ENCODE data around the gene SFXN3. TPM values are rescaled to one million over a fixed set of nuclear protein-coding genes. Genes with fewer than 3 reads are reported as not detected.

The SFXN3 gene
- total and polyA plus RNA-seq, 2 donors from 2014 or later = 23.3 to 51.6 TPM

GRCh38 chr10:101073631-101074030 lies 42.6 kb downstream of the SFXN3 start:
- Histone ChIP-seq H3K36me3 (ENCODE audit: control insufficient read depth in 2 of 3, insufficient read depth in 3 of 3, low read length in 3 of 3) (no peaks in the 10 kb centered on the region), H3K4me3 (ENCODE audit: low read length in 3 of 3) (no peak overlapping the region), H3K27me3 (ENCODE audit: control insufficient read depth, insufficient read depth, low read length) (peaks cover 2% of the 10 kb centered on the region), H3K4me1 (ENCODE audit: control insufficient read depth in 2 of 3, insufficient read depth in 2 of 3, low read depth in 1 of 3, low read length in 3 of 3) (no peaks in the 10 kb centered on the region), H3K27ac (ENCODE audit: low read depth in 2 of 2, low read length in 2 of 2) (no peak overlapping the region), H3K9ac (ENCODE audit: low read length in 3 of 3) (no peak overlapping the region), H3K9me3 (ENCODE audit: control insufficient read depth in 2 of 3, insufficient read depth in 1 of 3, low read length in 3 of 3) (no peaks in the 10 kb centered on the region)
- DNase-seq (no peak), FAIRE-seq (no peak)
- no peak for TF ChIP-seq CTCF (IDR thresholded peaks at IDR 0.05; ENCODE audit: borderline replicate concordance, extremely low read depth, insufficient read depth)
- intact Hi-C loops (cut with DNase I) = no loop called here

- FAIRE-seq (no peak), DNase-seq (no peak)
- H3K4me3 ChIP-seq (ENCODE audit: low read length in 3 of 3) = no peak overlapping the region
- peaks cover 2% of the 10 kb centered on the region for H3K27me3 ChIP-seq (ENCODE audit: control insufficient read depth, insufficient read depth, low read length)
- H3K36me3 ChIP-seq (ENCODE audit: control insufficient read depth in 2 of 3, insufficient read depth in 3 of 3, low read length in 3 of 3) = no peaks in the 10 kb centered on the region
- no peak overlapping the region for H3K9ac ChIP-seq (ENCODE audit: low read length in 3 of 3)
- no peaks in the 10 kb centered on the region for H3K4me1 ChIP-seq (ENCODE audit: control insufficient read depth in 2 of 3, insufficient read depth in 2 of 3, low read depth in 1 of 3, low read length in 3 of 3)
- intact Hi-C loops (cut with DNase I) = no loop called here
- no peak for TF ChIP-seq CTCF (IDR thresholded peaks at IDR 0.05; ENCODE audit: borderline replicate concordance, extremely low read depth, insufficient read depth)
- no peak overlapping the region for H3K27ac ChIP-seq (ENCODE audit: low read depth in 2 of 2, low read length in 2 of 2)
- no peaks in the 10 kb centered on the region for H3K9me3 ChIP-seq (ENCODE audit: control insufficient read depth in 2 of 3, insufficient read depth in 1 of 3, low read length in 3 of 3)
Measured at GRCh38 chr10:101075775-101076174, 44.7 kb downstream of the SFXN3 start.

GRCh38 chr10:101076630-101077029 lies 45.6 kb downstream of the SFXN3 start:
- intact Hi-C loops (cut with DNase I) = no loop called here
- no peak for TF ChIP-seq CTCF (IDR thresholded peaks at IDR 0.05; ENCODE audit: borderline replicate concordance, extremely low read depth, insufficient read depth)

GRCh38 chr10:101079874-101080273 lies 48.8 kb downstream of the SFXN3 start:
- DNase-seq (no peak), FAIRE-seq (no peak)
- TF ChIP-seq CTCF (IDR thresholded peaks at IDR 0.05; ENCODE audit: borderline replicate concordance, extremely low read depth, insufficient read depth) = no peak
- no peaks in the 10 kb centered on the region for H3K9me3 ChIP-seq (ENCODE audit: control insufficient read depth in 2 of 3, insufficient read depth in 1 of 3, low read length in 3 of 3)
- H3K27ac ChIP-seq (ENCODE audit: low read depth in 2 of 2, low read length in 2 of 2) = no peak overlapping the region
- H3K27me3 ChIP-seq (ENCODE audit: control insufficient read depth, insufficient read depth, low read length) = peaks cover 2% of the 10 kb centered on the region
- H3K36me3 ChIP-seq (ENCODE audit: control insufficient read depth in 2 of 3, insufficient read depth in 3 of 3, low read length in 3 of 3) = no peaks in the 10 kb centered on the region
- H3K4me3 ChIP-seq (ENCODE audit: low read length in 3 of 3) = no peak overlapping the region
- H3K4me1 ChIP-seq (ENCODE audit: control insufficient read depth in 2 of 3, insufficient read depth in 2 of 3, low read depth in 1 of 3, low read length in 3 of 3) = no peaks in the 10 kb centered on the region
- intact Hi-C loops (cut with DNase I) = no loop called here
- H3K9ac ChIP-seq (ENCODE audit: low read length in 3 of 3) = no peak overlapping the region

More at GRCh38 chr10:101076630-101077029, 45.6 kb downstream of the SFXN3 start:
- Histone ChIP-seq H3K4me1 (ENCODE audit: control insufficient read depth in 2 of 3, insufficient read depth in 2 of 3, low read depth in 1 of 3, low read length in 3 of 3) (no peaks in the 10 kb centered on the region), H3K27ac (ENCODE audit: low read depth in 2 of 2, low read length in 2 of 2) (no peak overlapping the region), H3K27me3 (ENCODE audit: control insufficient read depth, insufficient read depth, low read length) (peaks cover 2% of the 10 kb centered on the region), H3K36me3 (ENCODE audit: control insufficient read depth in 2 of 3, insufficient read depth in 3 of 3, low read length in 3 of 3) (no peaks in the 10 kb centered on the region), H3K4me3 (ENCODE audit: low read length in 3 of 3) (no peak overlapping the region), H3K9ac (ENCODE audit: low read length in 3 of 3) (no peak overlapping the region), H3K9me3 (ENCODE audit: control insufficient read depth in 2 of 3, insufficient read depth in 1 of 3, low read length in 3 of 3) (no peaks in the 10 kb centered on the region)
- DNase-seq (no peak), FAIRE-seq (no peak)

All from kidney (tissue), 14 donors.